T-helper 9 cell (primary cell): ENCODE results near the gene ARHGDIB.

ENCODE experiments used
- DNase-seq: peaks from one replicate; pipeline ENCODE4 v3.0.0-alpha.2; 2020

ARHGDIB gene

DNA sequence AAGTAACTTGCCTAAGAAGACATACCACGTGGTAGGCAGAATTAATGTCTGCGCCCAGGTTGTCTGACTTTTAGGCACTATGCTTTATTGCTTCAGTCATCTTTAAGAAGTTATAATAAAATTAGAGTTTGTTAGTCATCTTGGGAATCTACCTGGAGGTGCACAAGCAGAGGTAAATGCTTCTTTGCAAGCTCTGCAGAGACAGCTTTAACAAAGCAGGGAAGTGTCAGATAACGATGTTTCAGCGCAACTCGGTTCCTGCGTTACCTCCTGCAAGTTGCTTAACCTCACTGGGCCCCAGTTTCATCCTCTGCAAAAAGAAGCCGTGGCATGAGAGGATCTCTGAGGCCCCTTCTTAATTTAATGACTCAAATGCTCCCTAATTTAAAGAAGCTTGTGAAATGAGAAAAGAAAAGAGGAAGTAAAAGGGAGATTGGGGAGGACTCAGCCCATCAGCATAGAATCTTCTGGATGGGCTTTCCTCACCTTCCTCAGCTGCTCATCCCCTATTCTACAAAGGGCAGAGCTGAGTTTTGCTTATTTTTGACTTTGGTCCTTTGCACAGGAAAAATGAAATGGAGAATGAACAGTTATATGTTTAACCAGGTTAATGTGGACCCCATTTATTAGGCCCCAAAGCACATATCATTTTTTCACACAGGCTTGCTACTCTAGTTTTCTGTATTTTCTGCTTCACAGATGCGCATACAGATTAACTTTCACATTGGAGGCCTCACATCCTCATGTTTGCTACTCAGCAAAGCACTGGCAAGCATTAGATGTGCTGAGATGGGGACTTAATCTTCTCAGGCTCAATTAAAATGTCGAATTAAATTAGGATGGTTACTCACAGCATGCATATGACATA is 5.1 kb downstream of the ARHGDIB start:
- no peak for DNase-seq

DNA sequence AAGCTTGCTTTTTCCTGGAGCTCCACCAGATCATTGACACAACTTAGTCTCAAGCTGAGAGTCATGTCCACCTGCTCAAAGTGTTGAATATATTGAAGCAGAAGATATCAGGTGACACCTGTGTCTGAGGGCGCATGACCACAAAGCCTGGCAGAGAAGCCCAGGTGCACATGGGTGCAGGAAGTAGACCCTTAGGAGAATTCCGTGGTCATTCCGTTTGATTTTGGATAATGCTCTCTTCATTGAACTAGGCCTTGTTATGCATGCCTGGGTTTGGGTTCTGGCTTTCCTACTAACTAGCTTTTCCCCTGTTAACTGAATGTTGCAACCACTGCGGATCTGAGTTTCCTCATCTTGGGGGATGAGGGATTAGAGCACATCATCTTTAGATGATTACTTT is 7.1 kb downstream of the ARHGDIB start:
- no peak for DNase-seq

DNA sequence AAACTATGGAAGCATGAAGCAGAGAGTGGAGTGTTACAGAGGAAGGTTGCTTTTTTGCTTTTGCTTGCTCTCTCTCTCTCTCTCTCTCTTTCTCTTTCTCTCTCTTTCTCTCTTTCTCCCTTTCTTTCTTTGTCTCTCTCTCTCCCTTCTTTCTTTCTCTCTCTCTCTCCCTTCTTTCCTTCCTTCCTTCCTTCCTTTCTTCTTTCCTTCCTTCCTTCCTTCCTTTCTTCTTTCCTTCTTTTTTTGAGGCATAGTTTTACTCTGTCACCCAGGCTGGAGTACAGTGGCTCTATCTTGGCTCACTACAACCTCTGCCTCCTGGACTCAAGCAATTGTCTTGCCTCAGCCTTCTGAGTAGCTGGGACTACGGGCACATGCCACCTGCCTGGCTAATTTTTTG is 7.6 kb downstream of the ARHGDIB start:
- no peak for DNase-seq

DNA sequence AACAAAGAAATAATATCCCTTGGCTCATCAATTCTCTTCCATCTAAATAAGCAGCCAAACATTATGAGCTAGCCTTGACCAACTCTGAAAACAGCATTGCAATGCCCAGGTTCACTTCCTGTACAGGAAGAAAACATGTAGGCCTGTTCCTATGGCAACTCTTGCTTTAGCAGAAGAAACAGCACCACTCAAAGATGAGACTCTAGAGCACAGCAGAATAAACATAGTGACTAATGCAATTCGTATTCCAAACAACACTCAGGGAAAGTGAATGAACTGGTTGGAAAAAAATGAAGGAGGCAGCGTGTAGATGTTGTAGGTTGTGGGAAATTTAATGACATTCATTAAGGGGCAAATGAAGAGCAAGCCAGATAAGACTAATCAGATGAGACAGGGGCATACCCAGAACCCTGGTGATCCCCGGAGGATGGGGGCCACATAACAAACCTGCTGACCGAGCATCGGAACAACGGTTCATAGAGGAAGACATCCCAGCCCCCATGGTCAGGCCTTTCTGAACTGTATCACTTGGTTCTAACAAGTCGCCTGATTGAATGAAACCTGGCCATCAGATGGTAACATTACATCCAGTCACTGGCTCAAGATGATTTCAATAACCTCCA is 9.0 kb downstream of the ARHGDIB start:
- DNase-seq = no peak

DNA sequence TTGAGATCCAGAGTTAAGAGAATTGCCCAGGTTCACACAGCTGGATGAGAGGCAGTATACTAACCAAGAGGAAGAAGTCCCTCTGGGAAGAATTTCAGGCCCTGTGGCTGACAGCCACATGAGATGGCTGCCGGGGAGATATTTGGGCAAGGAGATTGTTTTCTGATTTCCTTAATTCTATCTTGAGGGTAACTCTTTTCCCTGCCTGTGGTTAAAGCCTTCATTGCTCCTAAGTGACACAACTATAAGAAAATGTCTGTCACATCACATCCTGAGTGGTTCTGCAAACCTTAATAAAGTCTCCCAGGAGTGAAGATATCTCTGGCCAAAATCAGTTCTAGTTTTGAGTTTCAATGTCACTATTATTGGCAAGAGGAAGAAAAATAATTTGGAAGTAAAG is 9.6 kb downstream of the ARHGDIB start:
- DNase-seq = no peak

DNA sequence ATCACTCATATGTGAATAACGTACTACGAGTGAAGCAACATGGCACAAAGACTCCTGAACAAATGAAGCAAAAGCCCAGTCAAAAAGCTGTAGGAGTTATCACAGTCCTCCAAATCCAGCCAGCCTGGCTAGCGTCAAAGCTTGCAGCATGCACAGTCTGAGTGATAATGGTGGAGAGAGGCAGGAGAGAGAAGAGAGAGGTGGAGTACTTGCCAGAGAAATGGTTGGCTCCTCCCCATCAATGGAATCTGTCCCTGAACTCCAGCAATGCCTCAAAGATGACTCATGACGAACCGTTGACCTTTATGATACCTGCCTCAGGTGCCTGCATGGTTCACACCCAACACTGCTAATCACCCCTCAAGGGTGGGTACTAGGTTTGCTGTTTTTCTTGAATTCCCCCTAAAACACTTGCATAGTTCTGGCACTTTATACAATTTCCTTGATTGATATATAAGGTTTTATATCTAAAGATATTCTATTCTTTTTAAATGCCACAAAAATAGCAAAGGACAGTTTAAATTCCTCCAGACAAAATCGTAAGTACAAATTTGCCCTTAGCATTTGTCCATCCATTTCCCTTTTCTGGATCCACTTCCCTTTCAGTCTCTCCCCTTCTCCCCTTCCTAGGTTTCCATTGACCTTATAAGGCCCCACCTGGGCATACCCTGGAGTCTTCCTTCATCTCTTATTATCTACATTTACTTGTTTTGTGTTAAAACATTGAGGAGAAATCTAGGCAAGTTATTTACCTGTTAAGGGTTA is 10.2 kb downstream of the ARHGDIB start:
- no peak for DNase-seq

DNA sequence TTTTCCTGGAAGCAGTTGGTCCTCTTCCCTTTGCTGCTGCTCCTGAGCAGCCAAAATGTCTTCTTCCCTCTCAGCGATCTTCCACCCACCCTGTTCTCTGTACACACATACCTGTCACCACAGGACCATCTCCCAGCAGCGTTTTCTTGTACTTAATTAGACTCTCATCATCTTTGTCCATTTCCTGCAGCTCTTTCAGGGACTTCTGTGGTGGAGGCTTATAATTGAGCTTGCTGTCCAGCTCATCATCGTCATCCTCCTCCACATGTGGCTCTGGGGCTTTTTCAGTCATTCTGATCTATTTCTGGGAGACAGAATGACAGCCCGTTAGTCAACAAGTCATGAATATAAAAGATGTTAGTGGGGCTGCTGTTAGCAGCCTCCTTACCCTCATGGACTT is 11.0 kb downstream of the ARHGDIB start:
- DNase-seq = no peak

DNA sequence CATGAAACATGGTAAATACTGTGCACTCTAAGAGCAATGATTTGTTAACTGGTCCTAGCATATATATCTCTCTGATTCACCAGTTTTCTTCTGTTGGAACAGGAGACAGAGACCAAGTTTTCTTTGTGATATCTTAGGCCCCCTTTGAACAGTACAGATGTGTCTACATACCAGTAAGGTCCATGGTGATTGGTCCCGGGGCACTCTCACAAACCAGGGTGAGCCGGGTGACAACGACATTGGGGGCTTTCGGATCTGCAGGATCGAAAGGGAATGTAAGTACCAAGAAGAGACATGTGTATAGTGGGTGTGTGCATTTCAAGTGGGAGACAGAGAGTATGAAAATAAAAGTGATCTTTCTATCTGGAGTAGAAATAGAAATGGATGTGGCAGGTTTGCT is 11.8 kb downstream of the ARHGDIB start:
- no peak for DNase-seq

DNA sequence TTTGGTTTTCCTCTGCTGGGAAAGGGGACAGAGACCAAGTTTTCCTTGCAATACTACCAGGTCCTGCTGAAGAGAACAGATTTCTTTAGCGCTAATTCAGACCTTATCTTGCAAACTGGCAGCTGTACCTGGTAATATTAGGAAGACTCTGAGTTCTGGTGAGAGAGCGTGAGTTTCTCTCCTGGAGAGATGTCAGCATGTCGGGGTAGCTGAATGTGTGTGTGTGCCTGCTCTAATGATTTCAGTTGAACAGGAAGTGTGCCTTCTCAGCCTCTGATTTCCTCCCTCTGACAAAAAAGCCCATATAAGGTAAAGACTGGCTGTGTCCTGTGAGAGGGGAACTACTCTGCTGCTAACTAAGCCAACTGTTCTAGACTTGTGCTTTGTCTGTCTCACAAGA is 12.7 kb downstream of the ARHGDIB start:
- DNase-seq = no peak

DNA sequence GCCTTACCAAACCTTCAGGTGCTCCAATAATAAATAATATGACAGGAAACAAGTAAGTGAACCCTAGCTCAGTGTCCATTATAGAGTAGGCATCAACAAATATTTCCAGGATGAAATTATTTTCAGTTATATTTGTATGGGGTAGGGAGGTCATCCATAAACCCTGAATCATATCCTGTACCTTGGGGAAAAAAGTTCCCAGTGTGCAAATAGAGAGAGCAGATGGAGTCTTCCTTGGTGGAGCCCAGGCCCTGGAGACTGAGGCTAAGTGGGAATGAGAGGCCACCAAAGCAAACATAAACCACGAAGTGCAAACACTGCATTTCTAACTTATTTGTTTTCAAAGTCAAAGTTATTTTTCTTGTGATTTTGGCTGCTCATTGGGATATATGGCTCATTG is 14.5 kb downstream of the ARHGDIB start:
- DNase-seq = no peak

DNA sequence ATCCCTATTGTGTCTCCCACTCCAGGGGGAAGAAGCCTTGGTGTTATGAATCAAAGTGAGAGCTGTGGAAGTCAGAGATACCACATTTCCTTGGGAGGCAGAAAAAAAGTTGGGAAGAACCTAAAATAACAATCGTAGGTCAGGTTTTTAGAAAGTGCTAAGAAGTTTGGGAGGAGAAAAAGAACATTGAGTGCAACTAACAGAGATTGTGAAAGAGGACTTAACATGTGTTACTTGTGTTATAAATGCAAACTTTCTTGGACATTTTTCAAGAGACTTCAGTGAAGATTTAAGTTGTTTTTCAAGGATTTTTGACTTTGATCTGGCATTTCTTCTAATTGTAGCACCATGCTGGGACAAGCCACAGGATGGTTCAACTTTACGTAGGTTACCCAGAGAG is 15.2 kb downstream of the ARHGDIB start:
- no peak for DNase-seq

DNA sequence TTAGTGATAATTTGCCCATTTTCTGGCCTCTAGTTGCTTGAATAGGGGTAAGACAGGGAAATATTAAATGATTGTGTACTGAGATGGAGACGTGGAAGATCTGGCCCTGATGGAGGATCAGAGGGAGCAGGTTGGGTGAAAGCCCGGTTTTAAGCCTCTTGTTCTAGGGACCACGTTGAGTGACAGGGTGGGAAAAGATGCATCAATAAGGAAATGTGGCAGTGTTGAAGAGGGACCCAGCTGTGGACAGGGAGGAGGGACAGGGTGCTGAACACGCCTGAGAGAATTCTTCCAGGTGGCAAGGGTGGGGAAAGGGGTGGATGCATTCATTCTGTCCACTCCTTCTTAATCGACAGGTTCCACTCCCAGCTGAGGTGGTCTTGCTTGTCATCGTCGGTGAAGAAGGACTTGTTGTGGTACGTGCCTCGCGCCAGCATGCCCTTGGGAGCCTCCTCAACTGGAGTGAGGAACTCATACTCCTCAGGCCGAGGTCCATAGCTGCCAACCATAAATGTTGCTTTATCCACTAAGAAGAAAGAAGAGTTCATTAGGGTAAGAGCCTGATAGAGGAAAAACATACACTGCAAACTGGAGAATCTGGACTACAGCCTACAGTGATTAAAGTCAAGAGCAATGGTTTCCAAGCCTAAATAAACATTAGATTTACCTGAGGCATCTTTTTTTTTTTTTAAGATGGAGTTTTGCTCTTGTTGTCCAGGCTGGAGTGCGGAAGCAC is 19.0 kb downstream of the ARHGDIB start:
- DNase-seq = no peak

DNA sequence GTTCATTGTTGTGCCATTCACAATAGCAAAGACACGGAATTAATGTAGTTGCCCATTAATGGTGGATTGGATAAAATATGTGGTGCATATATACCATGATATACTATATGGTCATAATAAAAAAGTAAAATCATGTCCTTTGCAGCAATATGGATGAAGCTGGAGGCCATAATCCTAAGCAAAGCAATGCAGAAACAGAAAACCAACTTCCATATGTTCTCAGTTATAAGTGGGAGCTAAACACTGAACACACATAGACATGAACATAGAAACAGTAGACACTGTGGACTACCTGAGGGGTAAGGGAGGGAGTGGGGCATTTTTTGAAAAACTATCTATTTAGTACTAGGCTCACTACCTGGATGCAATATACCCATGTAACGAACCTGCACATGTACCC is 20.0 kb downstream of the ARHGDIB start:
- DNase-seq = no peak

DNA sequence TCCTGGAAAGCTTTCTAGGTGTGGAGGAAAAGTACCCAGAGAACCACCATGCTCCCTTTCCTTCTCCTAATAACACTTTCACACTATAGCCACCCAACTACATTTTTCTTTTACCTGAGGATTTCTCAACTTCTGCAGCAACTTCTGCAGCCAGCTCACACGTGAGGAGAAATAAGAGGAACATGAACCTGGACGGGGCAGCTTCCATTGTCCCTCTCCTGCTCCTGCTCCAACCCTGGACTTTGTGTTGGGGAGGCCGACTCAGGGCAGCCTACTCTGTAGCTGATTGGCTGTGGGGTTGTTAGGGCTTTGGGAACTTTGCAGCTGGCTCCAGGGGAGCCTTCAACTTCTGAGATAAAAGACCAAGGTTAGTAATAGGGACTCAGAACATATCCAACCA is 23.1 kb downstream of the ARHGDIB start, which contains the start of gene ERP27:
Gene ERP27 (minus strand): TSS at position 237 of the 400 bp plus-strand sequence. CDS start 29 bp downstream, at position 208.
- no peak for DNase-seq

DNA sequence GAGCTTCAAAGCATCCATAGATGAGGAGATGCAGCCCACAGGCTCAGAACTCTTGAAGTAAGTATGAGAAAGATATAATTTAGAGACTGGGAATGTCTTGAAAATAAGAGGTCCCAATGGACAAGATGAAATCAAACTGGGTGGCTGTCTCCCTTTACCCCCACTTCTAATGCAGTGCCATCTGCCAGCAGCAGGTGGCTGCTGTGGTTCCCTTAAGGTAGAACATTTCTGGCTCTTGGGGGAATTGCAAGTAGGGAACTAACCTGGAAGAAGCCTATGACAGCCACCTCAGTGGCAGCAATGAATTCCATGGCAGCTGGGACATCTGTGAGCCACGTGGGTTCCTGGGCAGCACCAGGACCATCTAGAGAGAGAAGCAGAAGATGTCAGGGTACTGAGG is 23.7 kb downstream of the ARHGDIB start:
- no peak for DNase-seq

DNA sequence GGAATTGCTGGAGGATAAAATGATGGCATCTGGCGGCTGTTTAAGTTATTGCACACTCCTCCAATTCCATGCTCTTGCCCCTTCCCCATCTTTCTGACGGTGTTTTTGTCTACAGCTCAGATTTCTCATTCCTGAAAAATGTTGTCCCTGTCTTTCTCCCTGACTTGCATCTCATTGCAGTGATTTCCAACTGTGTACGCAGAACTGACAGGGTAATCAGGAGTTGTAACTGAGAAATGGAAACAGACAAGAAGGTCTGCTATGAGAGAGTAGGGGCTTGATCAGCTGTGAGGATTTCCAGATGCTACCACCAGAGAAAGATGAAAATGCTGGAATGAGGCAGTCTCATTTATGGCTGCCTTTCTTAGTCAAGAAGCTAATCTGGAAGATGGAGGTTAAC is 24.4 kb downstream of the ARHGDIB start:
- DNase-seq = no peak

DNA sequence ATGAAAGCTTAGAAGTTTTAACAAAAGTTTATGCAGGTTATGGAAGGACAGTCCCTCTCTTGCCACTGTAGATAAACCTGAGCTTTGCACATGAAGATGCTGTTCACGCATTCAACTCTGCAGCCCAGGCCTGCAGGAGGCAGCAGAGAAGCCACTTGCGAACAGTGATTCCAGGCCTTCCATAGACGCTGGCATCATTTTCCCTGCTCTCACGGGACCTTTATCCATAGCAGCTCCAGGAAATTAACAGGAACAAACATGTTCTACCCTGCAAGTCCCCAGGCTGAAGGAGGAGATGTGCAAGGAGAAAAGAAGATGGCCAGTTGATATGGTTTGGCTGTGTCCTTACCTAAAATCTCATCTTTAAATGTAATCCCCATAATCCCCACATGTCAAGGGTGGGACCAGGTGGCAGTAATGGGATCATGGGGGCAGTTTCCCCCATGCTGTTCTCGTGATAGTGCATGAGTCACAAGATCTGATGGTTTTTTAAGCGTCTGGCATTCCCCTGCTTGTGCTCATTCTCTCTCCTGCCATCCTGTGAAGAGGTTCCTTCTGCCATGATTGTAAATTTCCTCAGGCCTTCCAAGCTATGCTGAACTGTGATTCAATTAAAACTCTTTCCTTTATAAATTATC is 25.1 kb downstream of the ARHGDIB start:
- no peak for DNase-seq

DNA sequence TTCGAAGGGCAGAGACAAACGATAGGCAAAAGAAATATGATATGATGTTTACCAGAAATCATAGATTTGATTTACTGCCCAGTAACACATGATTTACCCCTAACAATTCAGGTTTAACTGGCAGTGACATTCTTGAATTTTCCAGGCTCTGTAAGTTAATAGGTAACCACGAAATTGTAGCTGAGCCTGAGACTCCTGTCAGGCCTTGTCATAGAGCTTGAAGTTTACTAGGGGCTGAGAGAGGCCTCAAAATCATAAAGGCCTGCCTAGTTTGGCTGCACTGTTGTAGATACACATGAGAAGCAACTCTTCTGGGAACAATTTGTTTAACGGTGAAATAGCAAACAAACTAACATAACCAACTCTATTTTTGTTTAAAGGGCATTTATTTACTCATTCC is 26.4 kb downstream of the ARHGDIB start:
- DNase-seq = no peak

DNA sequence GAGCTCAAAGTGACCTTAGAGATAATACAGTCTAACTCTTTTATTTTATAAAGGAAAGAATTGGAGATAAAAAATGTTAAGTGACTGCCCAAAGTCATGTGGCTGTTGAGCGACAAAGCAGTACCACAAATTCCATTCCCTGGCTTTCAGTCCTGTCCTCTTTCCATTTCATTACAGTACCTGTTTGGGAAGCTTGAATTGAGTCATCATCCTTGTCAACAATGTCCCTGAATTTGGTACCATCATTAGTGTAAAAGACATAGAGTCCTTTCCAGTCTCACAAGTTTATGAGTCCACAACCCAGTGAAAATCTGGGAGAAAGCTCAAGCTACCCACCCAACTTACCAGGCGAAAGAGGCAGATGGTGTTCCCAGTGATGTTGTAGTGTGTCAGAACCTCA is 26.9 kb downstream of the ARHGDIB start:
- DNase-seq = no peak

DNA sequence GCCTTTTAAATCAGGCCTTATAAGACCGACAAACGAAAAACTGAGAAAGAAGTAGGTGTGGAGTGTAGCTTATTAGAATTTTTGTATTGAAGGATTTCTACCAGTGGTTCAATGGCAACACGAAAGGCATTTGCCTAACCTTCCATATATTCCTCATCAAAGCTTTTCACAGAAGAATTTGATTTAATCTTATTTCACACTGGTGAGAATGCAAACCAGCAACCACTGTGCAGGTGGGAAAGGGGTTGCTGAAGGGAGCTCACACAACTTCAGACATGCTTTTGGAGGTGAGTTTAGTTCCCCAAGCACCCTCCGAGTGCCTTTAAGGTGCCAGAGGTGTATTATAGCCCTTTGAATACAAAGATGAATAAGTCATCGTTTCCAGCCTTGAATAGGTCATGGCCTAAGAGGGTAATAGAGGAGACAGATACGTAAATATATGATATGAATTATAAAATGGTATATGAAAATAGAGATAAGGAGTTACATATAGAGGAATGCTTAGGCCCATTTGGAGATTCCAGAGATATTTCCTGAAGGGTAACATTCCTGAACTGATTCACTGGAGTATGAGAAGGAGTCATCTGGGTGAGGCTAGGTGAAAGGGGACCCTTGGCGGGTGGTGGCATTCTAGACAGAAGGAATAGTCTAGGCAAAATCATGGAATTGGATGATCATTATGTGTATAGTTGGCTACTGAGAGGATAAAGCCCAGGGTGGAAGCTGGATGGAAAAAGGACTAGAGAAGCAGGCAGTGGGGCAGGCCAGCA is 29.4 kb downstream of the ARHGDIB start:
- DNase-seq = no peak

DNA sequence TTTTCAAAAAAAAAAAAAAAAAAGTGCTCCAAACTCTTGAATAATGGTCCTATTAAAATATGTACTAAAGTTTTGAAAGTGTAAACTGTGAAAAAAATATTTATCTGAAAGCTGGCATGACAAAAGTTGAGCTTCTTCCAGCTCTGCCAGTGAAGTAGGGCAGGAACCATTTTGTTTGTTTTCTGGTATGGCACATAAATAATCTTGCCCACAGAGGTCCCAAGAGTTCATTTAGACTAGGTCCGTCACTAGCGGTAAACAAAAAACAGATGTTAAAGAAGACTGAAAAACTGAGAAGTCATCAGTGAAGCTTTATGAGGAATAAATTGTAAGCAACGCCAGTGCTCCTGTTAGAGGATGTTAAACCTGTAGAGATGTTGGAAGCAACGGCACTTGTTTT is 30.0 kb downstream of the ARHGDIB start:
- no peak for DNase-seq

DNA sequence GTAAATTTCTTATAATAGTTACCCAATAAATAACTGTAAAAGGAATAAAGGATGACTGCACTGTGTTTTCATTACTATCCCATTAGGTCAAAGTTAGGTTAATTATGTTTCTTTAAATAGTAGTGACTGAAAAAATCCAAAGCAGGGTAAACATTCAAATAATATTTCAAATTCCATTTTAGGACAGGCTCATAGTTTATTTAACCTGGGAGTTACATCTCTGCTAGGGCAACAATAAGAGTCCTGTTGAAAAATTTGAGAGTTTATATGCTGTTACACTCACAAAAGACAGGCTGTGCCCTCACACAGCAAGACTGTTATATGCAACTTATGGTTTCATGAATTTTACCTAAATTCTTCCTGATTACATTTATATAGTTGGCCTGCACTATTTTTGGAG is 31.1 kb downstream of the ARHGDIB start:
- DNase-seq = no peak
